ENCODE results near the gene SLC2A5.

Gene SLC2A5

GRCh38 chr1:9093091-9093490 lies 23.7 kb upstream of the SLC2A5 start:
- no peak for DNase-seq (ENCODE audit: low spot score)

- no peak for DNase-seq (ENCODE audit: low spot score)
These were observed 19.4 kb upstream of the SLC2A5 start for GRCh38 chr1:9088807-9089206.

- DNase-seq (ENCODE audit: low spot score) = no peak
These were observed 18.1 kb upstream of the SLC2A5 start for GRCh38 chr1:9087411-9088125.

DNA sequence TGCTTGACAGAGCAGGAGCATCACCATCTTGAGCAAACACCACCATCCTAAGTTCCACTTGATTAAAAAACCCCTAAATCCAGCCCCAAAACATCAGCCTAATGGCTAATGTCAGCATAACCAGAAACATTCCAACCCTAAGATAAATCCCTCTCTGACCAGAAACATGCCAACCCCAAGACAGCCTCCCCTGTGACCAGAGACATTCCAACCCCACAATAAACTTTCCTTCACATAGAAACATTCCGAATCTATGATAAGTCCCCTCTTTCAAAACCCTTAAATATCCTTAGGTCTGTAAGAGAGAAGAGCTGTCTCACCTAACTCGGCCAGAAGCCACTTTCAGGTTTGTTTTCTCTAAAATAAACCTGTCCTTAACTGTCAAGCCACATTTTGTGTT lies 17.4 kb upstream of the SLC2A5 start:
- DNase-seq (ENCODE audit: low spot score) = no peak

GRCh38 chr1:9086045-9086444 lies 16.6 kb upstream of the SLC2A5 start:
- DNase-seq (ENCODE audit: low spot score) = no peak

DNA sequence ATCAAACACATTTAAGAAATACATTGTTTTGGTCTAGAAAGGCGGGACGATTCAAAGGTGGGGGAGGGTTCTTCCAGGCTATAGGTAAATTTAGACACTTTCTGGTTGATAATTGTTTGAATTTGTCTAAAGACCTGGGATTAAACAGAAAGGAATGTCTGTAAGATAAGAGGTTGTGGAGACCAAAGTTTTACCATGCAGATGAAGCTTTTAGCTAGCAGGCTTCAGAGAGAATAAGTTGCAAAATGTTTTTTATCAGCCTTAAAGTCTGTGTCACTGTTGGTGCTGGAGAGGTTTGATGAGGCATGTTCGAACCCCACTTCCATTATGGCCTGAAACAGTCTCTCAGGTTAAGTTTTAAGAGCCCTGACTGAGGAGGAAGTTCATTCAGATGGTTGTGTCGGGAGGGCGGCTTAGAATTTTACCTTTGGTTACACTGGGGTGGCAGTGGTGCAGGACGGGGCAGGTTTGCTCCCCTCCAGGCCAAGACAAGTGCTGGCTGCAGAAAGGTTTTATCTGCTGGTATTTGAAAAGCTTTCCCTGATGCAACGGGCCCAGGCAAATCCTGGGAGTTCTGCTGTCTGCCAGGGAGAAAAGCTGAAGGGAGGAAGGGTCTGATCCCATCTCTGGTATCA lies 16.0 kb upstream of the SLC2A5 start:
- DNase-seq (ENCODE audit: low spot score) = no peak

DNA sequence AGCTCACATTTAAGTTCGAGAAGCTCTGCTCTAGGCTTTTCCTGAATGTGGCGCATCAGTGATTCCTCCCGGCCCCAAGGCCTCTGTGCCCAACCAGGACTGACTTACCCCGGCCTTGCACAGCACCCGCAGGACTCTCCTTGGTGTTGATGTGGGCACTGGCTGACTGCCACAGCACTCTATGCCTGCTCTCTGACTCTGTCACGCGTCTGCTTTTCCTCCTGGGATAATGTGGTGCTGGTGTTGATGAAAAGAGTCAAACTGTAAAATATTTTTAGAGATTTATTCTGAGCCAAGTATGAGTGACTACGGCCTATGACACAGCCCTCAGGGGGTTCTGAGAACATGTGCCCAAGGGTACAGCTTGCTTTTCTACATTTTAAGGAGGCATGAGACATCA lies 15.5 kb upstream of the SLC2A5 start:
- no peak for DNase-seq (ENCODE audit: low spot score)

DNA sequence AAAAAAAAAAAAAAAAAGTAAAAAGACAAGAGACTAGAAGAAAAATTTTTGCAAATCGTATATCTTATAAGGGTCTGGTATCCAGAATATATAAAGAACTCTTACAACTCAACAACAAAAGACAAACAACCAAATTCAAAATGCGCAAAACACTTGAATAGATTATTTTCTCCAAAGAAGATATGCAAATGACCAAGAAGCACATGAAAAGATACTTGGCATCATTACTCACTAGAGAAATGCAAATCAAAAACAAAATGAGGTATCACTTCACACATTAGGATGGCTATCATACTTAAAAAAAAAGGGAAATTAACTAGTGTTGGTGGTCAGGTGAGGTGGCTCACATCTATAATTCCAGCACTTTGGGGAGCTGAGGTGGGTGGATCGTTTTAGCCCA lies 12.0 kb upstream of the SLC2A5 start:
- DNase-seq (ENCODE audit: low spot score) = no peak

DNA sequence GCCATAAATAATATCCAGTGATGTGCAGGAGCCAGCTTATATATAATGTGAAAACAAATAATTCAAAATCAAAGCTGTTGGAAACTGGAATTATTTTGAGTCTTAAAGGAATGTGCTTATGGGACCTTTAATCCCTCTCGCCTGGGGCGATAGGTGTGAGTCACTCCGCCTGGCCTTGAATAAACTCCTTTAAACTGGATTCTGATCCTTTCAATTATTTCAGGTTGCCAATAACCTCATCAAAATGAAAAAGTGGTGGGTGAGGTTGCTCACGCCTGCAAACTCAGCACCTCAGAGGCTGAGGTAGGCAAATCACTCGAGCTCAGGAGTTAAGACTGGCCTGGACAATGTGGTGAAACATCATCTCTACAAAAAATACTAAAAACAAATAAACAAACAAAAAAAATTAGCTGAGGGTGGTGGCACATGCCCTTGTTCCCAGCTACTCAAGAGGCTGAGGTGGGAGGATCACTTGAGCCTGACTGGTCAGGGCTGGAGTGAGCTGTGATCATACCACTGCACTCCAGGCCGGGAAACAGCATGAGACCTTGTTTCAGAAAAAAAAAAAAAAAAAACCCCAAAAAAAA lies 11.4 kb upstream of the SLC2A5 start:
- DNase-seq (ENCODE audit: low spot score) = no peak

GRCh38 chr1:9079988-9080704 lies 10.7 kb upstream of the SLC2A5 start:
- DNase-seq (ENCODE audit: low spot score) = no peak

DNA sequence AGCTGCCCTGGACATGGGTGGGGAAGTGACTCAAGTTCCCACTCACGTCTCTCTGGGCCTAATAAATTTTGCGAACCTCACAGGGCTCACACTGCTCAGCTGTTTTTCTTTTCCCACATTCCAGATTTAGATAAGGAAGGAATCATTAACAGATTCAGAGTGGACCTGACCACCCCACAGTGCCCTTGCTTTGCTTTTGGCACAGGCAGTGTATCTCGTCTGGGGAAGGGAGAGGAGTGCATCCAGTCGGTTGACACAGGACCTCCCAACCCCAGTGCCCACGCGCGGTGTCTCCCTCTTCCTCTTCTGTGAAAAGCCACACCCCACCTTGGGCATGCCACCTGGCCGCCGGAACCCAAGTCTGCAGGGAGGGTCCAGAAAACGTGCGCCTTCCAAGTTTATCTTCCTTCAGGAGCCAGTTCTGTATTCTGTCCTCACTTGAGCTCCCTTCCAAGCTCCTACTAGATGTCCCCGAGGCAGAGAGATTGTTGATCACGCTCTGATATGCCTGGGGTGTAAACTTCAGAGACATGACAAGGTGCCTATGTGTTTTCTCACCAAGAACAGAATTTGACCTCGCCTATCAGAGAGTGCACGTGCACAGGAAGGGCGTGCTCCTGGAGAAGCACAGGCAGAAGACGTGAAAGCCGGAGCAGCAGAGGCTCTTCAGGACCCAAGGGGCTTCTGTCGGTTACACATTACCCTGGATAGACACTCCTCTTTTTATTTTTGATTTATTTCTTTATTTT lies 9.5 kb upstream of the SLC2A5 start:
- DNase-seq (ENCODE audit: low spot score) = no peak

- no peak for DNase-seq (ENCODE audit: low spot score)
These were observed 8.7 kb upstream of the SLC2A5 start for GRCh38 chr1:9078015-9078751.

GRCh38 chr1:9075022-9075421 lies 5.6 kb upstream of the SLC2A5 start:
- no peak for DNase-seq (ENCODE audit: low spot score)

DNA sequence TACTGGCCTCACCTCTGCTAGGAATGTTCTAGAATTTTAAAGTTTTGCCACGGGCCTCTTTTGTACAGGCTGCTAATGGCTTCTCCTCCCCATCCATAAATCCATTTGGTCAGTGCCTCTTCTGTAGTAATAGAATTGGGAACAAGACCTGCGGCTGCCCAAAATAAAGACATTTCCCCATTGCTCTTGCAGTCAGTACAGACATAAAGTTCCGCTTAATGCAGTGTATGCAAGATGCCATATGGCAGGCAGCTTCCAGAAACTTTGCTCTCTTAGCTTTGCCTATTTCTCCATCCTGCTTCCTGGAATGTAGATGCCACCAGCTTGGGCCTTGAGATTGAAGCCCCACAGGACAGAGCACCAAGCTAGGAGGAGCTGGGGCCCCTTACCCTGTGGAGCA lies 3.7 kb upstream of the SLC2A5 start:
- DNase-seq (ENCODE audit: low spot score) = no peak

GRCh38 chr1:9071554-9072235 lies 2.3 kb upstream of the SLC2A5 start:
- DNase-seq (ENCODE audit: low spot score) = no peak

DNA sequence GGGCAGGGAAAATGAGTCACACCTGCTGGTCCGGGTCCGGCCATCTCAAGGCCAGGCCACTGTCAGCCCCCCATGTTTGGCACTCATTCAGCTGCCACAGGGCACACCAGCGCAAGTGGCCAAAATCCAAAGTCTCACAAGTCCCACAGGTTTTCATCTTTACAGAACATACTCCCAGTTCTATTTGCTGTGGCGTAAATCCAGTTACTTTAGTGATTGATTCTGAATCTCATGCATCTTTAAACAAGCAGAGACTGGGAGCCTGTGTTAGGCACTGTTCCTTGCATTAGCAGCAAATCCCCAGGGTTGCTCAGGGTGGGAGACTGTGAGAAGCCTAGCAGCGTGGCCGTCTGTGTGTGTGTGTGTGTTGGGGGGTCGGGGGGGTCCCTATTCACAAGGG lies 1.1 kb upstream of the SLC2A5 start:
- DNase-seq (ENCODE audit: low spot score) = no peak

GRCh38 chr1:9068981-9069325 lies 482 bp downstream of the SLC2A5 start:
- DNase-seq (ENCODE audit: low spot score) = peak; percentile 5

GRCh38 chr1:9066945-9067807 lies 2.3 kb downstream of the SLC2A5 start:
- DNase-seq (ENCODE audit: low spot score) = no peak

- no peak for DNase-seq (ENCODE audit: low spot score)
These were observed 4.2 kb downstream of the SLC2A5 start for GRCh38 chr1:9065213-9065751.

DNA sequence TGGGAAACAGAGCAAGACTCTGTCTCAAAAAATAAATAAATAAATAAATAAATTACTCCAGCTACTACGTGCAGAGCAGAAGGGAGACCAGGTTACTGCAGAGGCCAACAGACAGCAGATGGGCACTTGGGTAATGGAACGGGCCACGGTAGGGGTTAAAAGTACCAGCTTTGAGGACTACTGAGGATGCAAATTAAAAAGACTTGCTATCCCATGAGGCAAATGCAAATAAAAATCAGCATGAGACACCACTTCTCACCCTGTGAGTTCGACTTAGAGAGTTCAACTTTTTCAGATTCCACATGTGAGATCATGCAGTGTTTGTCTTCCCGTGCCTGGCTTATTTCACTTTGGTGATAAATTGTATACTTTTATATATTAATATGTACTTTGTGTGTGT lies 6.6 kb downstream of the SLC2A5 start:
- no peak for DNase-seq (ENCODE audit: low spot score)
